ENCODE results near the gene CCDC28B. TPM values are rescaled to one million over a fixed set of nuclear protein-coding genes. Genes with fewer than 3 reads are reported as not detected.

Gene CCDC28B
- polyA plus RNA-seq, 4 donors = 21.1 to 29.0 (median 25.1) TPM

DNA sequence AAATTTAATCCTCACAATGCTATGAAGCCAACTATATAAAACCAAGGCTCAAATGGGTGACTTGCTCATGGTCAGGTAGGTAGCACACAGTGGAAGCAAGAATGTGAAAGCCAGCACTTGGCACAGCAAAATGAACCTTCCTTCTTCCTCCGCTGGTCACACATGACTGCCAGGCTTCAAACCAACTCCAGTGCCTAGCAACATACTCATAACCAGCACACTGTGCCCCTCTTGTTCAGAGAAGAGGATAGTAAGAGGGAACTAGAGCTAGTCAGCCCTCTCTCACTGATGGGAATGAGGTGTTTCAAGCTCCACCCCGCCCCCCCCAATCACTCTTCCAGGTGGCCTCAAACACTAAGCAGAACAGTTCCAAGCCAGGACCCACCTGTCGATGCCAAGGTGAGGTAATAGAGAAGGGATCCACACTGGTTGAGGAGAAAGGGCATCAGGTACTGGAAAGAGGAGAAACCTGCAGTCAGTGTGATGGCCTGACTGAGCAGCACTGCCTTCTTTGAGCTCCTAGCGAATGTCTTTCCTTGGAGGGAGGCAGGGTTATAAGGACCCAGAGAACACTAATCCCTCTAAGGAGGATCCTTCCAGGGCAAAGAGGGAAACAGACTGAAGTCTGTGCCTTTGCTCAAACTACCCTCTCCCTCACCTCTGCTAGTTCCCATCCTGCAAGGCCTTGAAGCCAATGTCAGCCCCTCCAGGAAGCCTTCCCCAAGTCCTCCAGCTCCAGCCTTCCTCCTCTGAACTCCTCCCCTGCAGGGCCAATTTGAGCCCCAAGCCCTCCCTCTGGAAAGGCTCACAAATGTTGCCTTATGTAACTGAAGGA lies 20.6 kb downstream of the CCDC28B start:
- DNase-seq (ENCODE audit: low read depth in 4 of 4, low spot score in 3 of 4) = no peak

DNA sequence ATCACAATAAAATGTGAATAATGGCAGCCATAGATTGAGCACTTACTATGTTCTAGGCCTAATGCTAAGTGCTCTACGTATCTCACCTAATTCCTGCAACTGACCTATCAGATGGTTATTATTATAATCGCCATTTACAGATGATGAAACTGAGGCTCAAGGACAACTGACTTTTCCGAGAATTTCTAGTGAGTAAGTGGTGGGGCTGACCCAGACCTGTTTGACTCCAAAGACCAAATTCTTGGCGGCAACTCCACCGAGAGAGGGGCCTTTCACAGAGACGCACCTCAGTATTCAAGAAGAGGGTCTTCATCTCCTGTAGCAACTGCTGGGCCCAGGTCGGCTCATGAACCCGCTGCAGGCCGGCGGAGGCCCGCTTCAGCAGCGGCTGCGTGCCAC lies 21.2 kb downstream of the CCDC28B start:
- no peak for DNase-seq (ENCODE audit: low read depth in 4 of 4, low spot score in 3 of 4)

DNA sequence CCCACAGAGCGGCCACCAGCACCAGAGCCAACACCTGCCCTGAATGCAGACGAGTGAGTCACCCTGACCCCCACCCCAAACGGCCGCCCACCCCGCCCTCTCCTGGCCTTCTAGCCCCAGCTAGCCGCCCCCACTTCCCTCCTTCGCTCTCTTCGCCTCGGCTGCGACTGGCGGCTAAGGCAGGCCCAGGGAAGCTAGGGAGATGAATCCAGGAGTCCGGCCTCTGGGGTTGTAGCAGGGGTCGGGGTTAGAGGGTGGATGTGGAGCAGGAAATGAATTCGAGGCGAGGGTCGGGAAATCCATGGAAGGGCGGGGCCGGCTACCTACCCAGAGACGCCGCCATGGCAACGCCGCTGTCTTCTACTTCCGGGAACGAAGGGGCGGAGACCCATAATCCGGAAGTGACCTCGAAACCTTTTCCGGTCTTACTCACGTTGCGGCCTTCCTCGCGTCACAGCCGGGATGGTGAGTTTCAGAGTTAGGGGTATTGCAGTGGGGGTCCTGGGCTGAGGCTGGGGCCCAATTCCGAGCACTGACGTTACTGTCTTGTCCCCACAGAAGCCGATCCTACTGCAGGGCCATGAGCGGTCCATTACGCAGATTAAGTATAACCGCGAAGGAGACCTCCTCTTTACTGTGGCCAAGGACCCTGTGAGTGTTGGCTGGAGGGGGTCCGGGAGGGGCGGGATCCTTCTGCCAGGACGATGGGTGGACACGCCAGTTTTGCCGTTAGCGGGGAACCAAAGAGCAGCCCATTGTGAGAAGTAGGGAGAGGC lies 21.8 kb downstream of the CCDC28B start, which contains the start of the genes EIF3I and TMEM234:
Gene EIF3I, plus strand, starts transcription at position 428 of the 776 bp plus-strand sequence. Its CDS starts 35 bp downstream, at position 463.
Gene TMEM234, minus strand, starts transcription at position 374 of the 776 bp plus-strand sequence. Its CDS starts 31 bp downstream, at position 343.
- peak in 3 of 4 donors; percentile 80 to 91 (median 90) for DNase-seq (ENCODE audit: low read depth in 4 of 4, low spot score in 3 of 4)

DNA sequence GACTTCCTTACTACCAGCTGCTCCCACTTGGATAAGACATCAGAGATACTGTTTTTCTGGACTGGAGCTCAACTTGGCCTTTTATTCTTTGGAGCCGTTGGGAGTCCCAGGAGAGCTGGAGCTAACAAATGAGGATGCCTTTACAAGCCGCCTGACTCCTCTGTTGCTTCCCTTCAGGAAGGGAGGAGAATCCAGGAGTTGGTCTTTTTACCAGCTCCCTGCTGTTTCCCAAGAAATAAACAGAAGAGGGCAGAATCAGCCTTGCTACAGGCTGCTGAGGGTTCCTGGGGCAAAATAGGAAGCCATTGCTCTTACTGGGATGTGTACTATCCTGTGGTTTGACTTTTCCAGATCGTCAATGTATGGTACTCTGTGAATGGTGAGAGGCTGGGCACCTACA lies 23.3 kb downstream of the CCDC28B start:
- DNase-seq (ENCODE audit: low read depth in 4 of 4, low spot score in 3 of 4) = no peak

DNA sequence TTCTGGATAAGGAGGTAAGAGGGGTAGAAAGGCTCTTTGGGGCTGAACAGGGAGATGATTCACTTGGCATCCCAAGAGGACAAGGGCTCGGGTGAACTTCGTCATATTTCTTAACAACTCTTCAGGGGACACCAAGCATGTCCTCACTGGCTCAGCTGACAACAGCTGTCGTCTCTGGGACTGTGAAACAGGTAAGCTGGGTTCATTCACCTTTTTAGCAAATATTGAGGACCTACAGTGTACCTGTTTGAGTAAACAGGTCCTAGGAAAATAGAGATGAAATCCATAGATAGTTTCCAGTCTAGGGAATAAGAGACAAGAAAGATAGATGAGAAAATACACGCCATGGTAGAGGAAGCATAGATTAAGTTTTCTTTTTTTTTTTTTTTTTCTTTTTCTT lies 23.9 kb downstream of the CCDC28B start:
- no peak for DNase-seq (ENCODE audit: low read depth in 4 of 4, low spot score in 3 of 4)

DNA sequence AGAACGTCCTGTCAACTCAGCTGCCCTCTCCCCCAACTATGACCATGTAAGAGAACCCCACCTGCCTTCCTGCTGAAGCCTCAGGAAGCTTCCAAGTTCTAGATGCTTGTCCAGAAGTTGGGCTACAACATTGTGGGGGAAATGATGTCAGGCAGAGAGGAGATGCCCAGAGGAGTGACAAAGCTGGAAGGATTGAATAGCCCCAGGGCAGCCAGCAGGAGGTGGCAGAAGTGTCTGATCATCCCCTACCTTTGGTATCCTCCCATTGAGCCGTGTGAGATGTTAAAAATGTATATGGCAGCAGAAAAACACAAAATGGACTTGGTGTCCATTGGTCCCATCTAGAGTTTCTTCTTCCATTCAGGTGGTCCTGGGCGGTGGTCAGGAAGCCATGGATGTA lies 28.4 kb downstream of the CCDC28B start:
- DNase-seq (ENCODE audit: low read depth in 4 of 4, low spot score in 3 of 4) = no peak

DNA sequence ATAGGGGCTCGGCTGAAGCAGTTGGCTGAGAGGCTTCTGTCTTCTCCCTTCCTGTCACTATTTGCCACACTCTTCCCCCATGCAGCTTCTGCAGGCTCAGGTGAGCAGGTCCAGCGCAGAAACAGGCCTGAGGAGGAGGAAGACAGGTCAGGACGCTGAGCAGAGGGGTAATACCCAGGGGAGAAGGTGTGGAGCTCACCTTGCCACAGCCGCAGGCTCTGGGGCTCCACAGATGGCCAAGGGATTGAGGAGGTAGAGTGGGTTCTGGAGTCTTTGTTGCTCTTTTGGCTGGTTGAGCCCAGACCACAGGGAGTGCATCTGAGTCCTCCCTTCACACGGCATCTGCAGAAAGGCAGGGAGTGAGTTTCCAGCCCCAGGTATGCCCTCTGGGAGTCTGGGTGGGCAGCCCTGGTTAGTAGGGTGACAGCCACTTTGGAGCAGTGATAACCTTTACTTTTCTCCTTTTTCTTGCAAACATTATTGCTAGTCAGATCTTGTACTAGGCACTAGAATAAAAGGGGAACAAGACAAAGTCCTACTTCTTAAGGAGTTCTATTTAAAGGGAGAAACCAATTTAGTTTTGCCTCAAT lies 31.5 kb downstream of the CCDC28B start:
- no peak for DNase-seq (ENCODE audit: low read depth in 4 of 4, low spot score in 3 of 4)

DNA sequence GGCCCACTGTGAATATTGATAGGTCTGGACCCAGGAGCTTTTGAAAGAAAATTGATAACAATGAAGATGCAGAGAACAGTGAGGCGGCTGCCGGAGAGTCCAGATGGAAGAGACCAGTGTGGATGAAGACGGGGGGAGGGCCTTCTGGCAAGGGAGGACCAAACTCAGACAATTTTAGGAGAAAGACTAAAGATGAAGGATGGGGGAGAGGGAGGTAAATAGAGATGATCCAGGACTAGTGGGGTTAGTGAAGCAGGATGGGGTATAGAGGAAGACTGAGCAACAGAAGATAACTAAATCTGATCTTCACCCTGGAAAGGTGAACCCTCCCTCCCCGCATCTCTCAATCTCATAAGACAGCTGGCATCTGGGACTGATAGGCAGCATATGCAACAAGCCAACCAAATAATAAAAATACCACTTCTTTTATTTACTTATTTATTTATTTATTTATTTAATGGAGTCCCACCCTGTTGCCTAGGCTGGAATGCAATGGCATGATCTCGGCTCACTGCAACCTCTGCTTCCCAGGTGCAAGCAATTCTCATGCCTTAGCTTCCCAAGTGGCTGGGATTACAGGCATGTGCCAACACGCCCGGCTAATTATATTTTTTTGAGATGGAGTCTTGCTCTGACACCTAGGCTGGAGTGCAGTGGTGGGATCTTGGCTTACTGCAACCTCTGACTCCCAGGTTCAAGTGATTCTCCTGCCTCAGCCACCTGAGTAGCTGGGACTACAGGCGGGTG lies 32.3 kb downstream of the CCDC28B start:
- DNase-seq (ENCODE audit: low read depth in 4 of 4, low spot score in 3 of 4) = no peak

DNA sequence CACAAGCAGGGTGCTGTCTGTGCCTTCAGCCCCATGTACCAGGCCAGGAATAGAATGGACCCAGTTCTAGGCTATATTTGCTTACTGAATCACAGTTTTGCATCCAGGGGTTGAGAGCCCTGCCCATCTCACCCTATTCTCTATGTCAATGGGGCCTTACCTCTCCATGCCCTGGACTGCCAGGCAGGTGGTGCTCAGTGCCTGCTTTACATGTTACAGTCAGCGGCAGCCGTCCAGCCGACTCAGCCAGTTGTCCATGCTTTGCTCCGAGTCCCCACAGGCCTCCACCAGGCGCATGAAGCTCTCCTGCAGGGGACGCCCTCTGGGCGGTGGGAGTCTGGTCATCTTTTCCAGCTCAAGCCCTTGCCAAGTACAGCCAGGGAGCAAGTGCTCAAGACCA lies 34.4 kb downstream of the CCDC28B start:
- DNase-seq (ENCODE audit: low read depth in 4 of 4, low spot score in 3 of 4) = no peak

DNA sequence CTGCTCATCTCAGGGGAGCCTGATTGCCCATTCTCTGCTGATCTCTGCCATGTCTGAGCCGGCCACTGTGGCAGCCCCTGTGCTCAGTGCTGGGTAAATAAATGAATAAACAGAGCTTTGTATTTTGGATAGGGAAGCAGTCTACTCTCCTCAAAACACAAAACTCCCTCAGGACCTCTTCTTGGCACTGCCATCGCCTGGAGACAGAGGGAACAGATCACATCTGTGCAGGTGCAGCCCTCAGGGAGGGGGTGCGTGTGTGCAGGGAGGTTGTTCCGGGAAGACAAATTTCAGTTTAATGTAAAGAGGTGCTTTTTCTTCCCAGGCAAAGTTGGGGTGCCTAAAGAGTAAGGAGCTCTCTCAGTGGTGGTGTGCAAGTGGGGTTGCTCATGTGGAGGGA lies 38.9 kb downstream of the CCDC28B start:
- DNase-seq (ENCODE audit: low read depth in 4 of 4, low spot score in 3 of 4) = no peak

DNA sequence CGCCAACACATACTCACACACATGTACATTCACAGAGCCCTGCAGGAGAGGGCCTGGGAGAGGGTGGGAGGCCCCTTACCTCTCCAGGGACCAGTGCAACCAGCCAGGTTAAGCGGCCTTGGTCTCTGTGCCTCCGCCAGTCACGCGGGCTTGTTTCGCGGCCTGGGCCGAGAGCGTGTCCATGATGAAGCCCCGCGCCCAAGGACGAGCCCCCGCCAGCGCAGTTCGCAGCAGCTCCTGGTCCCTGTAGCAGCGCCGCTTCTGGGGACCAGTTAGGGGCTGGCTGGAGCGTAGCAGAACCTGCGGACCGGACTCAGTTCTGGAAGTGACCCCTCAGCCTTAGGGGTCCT lies 39.4 kb downstream of the CCDC28B start:
- DNase-seq (ENCODE audit: low read depth in 4 of 4, low spot score in 3 of 4) = no peak

DNA sequence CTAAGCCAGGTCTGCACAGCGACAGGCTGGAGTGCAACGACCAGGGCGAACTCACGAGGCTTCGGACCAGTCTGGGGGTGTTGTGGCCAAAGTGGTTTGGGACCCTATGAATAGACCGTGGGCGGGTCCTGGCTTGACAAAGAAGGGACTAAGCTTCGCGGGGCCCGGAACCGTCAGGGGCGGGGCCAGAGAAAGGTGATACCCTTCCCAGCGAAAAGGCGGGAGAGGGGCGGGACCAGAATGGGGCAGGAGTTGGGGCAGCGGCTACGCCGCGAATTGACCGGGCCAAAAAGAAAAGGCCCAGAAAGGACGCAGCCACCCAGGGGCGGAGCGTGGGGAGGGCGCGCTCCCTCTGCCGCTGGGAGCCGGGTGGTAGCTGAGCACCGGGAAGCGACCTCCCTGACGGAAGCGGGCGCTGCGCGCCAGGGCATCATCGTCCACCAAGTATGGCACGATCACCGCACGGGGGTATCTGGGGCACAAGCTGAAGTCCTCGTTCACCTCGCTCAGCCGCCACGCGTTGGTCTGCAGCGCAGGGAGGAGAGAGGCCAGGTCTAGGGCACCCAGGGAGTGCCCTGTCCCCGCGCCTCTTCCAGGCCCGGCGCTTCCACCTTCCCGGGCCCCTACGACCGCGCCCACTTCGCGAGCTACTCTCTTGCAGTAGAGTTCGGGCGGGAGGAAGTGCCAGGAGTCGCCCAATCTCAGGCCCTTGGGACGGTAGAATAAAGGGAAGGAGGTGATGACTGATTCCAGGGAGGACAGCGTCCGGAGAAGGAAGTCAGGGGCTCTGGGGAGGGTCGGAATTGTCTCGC lies 40.0 kb downstream of the CCDC28B start:
- no peak for DNase-seq (ENCODE audit: low read depth in 4 of 4, low spot score in 3 of 4)

DNA sequence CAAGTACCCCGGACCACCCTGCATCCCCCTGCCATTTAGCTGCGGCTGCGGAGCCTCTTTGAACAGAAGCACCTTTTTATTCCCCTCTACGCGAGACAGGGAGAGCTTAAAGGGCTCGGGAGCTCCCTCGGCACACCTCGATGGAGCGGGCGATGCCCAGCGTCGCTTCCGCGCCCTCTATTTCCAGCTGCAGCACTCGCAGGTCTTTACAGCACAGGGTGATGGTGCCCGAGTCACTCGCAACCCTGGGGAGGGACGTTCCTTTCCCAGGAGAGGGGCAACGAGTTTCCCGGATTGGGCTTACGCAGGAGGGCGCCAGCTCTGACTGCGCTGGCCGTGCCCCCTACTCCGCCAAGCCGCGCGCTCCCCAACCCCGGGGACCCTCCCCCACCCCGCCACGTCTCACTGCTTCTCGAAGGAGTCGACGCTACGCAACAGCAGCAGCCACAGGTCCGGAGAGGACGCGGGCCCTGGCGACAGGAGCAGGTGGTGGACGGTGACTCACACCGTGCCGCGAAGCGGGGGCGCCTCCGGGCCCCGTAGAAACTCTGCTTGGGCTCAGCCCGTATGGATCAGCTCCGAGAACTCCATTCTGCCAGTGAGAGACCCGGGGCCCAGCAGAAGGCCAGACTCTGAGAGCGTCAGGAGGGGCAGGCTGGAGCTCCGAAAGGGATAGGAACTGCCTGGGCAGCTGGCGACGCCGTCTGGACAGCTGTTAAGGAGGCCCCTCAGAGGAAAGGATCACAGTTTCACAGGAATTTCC lies 40.8 kb downstream of the CCDC28B start:
- DNase-seq (ENCODE audit: low read depth in 4 of 4, low spot score in 3 of 4) = no peak

DNA sequence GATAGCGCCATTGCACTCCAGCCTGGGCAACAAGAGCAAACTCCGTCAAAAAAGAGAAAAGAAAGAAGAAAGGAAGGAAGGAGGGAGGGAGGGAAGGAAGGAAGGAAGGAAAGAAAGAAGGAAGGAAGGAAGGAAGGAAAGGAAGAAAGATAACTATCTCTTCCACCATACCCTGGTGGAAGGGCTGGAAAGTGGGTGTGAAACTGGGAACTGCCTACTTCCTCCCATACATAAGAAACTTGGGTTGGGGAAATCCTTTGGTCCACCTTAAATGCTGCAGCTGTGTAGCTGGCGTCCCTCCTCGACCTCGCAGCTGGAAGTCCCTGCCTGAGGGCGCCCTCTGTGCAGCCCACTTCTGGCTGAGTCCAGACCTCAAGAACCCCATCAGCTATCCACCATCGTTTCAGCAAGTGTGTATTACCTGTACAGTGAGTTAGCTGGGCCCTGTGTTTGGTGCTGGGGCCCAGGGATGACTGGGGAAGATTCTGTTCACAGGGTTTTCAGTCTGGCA lies 42.0 kb downstream of the CCDC28B start:
- no peak for DNase-seq (ENCODE audit: low read depth in 4 of 4, low spot score in 3 of 4)

DNA sequence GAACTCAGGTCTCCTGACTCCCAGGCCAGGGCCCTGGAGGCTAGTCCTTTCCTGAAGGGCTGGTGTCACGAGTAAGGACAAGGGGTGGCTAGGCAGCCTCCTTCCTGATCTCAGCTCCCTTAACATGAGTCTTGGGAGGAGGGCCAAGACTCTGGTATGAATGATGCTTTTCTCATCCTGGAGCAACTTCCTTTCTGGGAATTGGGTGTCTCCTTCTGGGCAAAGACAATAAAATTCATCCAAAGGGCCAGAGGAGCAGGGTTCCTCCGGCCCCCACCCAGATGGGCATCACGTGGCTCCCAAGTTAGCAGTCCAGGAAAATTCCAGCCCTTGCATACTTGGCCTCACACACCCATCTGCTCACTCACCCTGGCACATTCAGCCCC lies 46.5 kb downstream of the CCDC28B start, which contains the start of gene FAM167B:
Gene FAM167B, plus strand, starts transcription at position 335 of the 386 bp plus-strand sequence. CDS start 200 bp downstream, outside the sequence.
- DNase-seq (ENCODE audit: low read depth in 4 of 4, low spot score in 3 of 4) = no peak

DNA sequence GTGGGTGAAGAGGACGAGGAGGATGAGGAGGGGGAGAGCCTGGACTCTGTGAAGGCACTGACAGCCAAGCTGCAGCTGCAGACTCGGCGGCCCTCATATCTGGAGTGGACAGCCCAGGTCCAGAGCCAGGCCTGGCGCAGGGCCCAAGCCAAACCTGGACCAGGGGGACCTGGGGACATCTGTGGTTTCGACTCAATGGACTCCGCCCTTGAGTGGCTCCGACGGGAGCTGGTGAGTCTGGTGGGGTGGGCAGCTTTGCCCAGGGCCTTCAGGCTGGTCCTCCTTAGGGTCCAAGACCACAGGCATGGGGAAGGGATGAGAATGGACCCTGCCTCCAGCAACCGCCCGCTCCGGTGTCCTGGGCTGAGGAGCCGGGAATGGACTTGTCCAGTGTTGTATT lies 47.1 kb downstream of the CCDC28B start:
- no peak for DNase-seq (ENCODE audit: low read depth in 4 of 4, low spot score in 3 of 4)

DNA sequence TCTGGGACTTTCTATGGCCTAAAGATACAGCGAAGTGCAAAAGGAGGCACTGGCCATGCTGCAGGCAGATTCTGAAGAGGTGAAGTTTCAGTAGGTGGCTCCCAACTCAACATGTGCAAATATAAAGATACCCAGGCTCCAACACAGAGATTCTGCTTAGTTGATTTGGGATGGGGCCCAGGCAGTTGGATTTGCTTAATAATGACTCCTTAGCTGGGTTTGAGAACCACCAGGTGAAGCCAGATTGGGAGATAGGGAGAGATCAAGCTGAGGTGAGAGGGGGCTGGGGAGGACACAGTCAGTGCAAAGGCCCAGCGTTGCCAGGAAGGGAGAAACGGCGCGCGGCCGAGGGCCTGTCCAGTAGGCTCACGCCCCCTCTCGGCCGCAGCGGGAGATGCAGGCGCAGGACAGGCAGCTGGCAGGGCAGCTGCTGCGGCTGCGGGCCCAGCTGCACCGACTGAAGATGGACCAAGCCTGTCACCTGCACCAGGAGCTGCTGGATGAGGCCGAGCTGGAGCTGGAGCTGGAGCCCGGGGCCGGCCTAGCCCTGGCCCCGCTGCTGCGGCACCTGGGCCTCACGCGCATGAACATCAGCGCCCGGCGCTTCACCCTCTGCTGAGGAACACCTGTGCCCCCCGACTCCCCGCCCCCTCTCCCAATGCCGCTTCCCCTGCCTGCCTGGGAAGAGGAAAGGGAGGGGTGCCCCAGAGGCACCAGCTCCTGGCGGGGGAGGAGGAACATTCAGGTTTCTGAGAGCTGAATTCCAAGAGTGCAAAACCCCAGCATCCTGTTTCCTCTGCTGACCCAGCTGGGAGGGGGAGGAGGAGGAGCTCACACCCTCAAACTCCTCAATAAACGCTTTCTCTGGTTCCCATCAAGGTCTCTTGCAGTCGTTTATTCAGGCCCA lies 47.8 kb downstream of the CCDC28B start:
- DNase-seq (ENCODE audit: low read depth in 4 of 4, low spot score in 3 of 4) = no peak
